HepG2 (cell line): ENCODE measurements around the gene C6orf136. TPM values are rescaled to one million over a fixed set of nuclear protein-coding genes. Genes with fewer than 3 reads are reported as not detected.

Experiments
- AKAP8 ChIP-seq: sonication (generic); formaldehyde crosslinking; IDR thresholded peaks from 2 replicates; pipeline ENCODE4 v1.5.1; 2020; ENCODE audit warnings: mild to moderate bottlenecking, missing genetic modification reagents
- FOXP4 ChIP-seq: sonication (generic); formaldehyde crosslinking; IDR thresholded peaks from 2 replicates; pipeline ENCODE4 v1.4.0; 2020; ENCODE audit warnings: missing genetic modification reagents
- HDAC1 ChIP-seq: sonication (generic); formaldehyde crosslinking; IDR thresholded peaks from 2 replicates; pipeline ENCODE4 v1.5.1; 2020; ENCODE audit warnings: mild to moderate bottlenecking, missing genetic modification reagents
- IKZF5 ChIP-seq: IDR thresholded peaks from 2 replicates; pipeline ENCODE4 v1.6.1; 2018; ENCODE audit warnings: missing genetic modification reagents, mild to moderate bottlenecking, missing compliant biosample characterization
- MBD4 ChIP-seq: IDR thresholded peaks from 2 replicates; pipeline ENCODE4 v1.6.1; 2012; ENCODE audit warnings: low read length, inconsistent platforms, borderline replicate concordance
- POLR2A ChIP-seq, 2 experiments: IDR thresholded peaks; 2 replicates each; pipeline ENCODE4 v1.6.1; 2011; ENCODE audit warnings: low read depth in 2 of 2, low read length in 2 of 2, mild to moderate bottlenecking in 1 of 2, moderate library complexity in 1 of 2; ENCODE audit not compliant: insufficient read depth in 1 of 2
- SRSF4 ChIP-seq: fragments of 200-400 bp; formaldehyde crosslinking; IDR thresholded peaks from one replicate; pipeline ENCODE4 v1.6.1; 2018; ENCODE audit warnings: mild to moderate bottlenecking, low read depth, low read length, moderate library complexity; ENCODE audit not compliant: poor library complexity, severe bottlenecking
- ZBTB40 ChIP-seq, 2 experiments: fragments of 450-650 bp in 1 of 2; sonication (generic) in 1 of 2; formaldehyde crosslinking in 1 of 2; IDR thresholded peaks; 2 replicates each; pipeline versions ENCODE4 v1.6.1 to v1.8.0; 2016 to 2022; ENCODE audit warnings: antibody characterized with exemption in 1 of 2, mild to moderate bottlenecking in 1 of 2, missing genetic modification reagents in 1 of 2
- ZSCAN22 ChIP-seq: sonication (generic); formaldehyde crosslinking; IDR thresholded peaks from 2 replicates; pipeline ENCODE4 v1.4.0; 2020; ENCODE audit warnings: mild to moderate bottlenecking, missing genetic modification reagents
- polyA plus RNA-seq, 8 experiments: library from polyadenylated mRNA; depleted of rRNA in 3 of 8; stranded (reverse) in 7 of 8; unstranded in 1 of 8; fragments of >200 nt; fragmentation: Illumina TruSeq in 4 of 8; extraction: Trizol in 4 of 8; gene quantifications; 2 replicates each; pipeline versions ENCODE4 v1.2.1 to v1.2.3, GENCODE V29; 2011 to 2016; ENCODE audit warnings: low read depth in 4 of 8, missing spikeins in 1 of 8, mixed read lengths in 1 of 8; ENCODE audit not compliant: insufficient read depth in 1 of 8
- total RNA-seq, 5 experiments: library from RNA; depleted of rRNA; stranded (reverse); fragments of >200 nt; fragmentation: Illumina TruSeq; extraction: Trizol; gene quantifications; 2 replicates each; pipeline ENCODE4 v1.2.3, GENCODE V29; 2016; ENCODE audit warnings: low read depth in 1 of 5
- TF ChIP-seq, protein P1 (sequence below): sonication (generic); formaldehyde crosslinking; IDR thresholded peaks from 2 replicates; pipeline ENCODE4 v1.4.0; 2020; ENCODE audit warnings: mild to moderate bottlenecking, missing genetic modification reagents, borderline replicate concordance

C6orf136 gene
- total and polyA plus RNA-seq, 2 of the 13 experiments (the other 11 are each of a cell fraction or from before 2014, with no cell fraction given): 12.0 to 26.2 TPM

GRCh38 chr6:30615219-30615957 is 31.5 kb upstream of the C6orf136 start (continued):
- TF ChIP-seq ZBTB40 (IDR thresholded peaks at IDR 0.05): no peak
- TF ChIP-seq ZBTB40 (CRISPR knock-in tag; IDR thresholded peaks at IDR 0.05): no peak
- TF ChIP-seq, protein P1, sequence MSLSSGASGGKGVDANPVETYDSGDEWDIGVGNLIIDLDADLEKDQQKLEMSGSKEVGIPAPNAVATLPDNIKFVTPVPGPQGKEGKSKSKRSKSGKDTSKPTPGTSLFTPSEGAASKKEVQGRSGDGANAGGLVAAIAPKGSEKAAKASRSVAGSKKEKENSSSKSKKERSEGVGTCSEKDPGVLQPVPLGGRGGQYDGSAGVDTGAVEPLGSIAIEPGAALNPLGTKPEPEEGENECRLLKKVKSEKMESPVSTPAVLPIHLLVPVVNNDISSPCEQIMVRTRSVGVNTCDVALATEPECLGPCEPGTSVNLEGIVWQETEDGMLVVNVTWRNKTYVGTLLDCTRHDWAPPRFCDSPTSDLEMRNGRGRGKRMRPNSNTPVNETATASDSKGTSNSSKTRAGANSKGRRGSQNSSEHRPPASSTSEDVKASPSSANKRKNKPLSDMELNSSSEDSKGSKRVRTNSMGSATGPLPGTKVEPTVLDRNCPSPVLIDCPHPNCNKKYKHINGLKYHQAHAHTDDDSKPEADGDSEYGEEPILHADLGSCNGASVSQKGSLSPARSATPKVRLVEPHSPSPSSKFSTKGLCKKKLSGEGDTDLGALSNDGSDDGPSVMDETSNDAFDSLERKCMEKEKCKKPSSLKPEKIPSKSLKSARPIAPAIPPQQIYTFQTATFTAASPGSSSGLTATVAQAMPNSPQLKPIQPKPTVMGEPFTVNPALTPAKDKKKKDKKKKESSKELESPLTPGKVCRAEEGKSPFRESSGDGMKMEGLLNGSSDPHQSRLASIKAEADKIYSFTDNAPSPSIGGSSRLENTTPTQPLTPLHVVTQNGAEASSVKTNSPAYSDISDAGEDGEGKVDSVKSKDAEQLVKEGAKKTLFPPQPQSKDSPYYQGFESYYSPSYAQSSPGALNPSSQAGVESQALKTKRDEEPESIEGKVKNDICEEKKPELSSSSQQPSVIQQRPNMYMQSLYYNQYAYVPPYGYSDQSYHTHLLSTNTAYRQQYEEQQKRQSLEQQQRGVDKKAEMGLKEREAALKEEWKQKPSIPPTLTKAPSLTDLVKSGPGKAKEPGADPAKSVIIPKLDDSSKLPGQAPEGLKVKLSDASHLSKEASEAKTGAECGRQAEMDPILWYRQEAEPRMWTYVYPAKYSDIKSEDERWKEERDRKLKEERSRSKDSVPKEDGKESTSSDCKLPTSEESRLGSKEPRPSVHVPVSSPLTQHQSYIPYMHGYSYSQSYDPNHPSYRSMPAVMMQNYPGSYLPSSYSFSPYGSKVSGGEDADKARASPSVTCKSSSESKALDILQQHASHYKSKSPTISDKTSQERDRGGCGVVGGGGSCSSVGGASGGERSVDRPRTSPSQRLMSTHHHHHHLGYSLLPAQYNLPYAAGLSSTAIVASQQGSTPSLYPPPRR: 0 out of 2 replicates have a peak, but pooled peaks have one; percentile 55
- TF ChIP-seq MBD4: peak; percentile 95
- TF ChIP-seq IKZF5 (CRISPR knock-in tag): 0 out of 2 replicates have a peak, but pooled peaks have one; percentile 39
- 0 out of 2 replicates have a peak, but pooled peaks have one; percentile 9 for TF ChIP-seq HDAC1 (CRISPR knock-in tag)
- TF ChIP-seq POLR2A (IDR thresholded peaks at IDR 0.05; ENCODE audit: insufficient read depth in 1 of 2, low read depth in 2 of 2, low read length in 2 of 2): peak in 1 of 2 experiments; percentile 89; a peak in 2 of 4 replicates
- peak; percentile 46; the same call in 1 of the 2 replicates for TF ChIP-seq AKAP8 (CRISPR knock-in tag)
- peak; percentile 7; the same call in 1 of the 2 replicates for TF ChIP-seq FOXP4 (CRISPR knock-in tag)
- peak; percentile 97 for TF ChIP-seq SRSF4
- no peak for TF ChIP-seq ZSCAN22 (CRISPR knock-in tag)
